ENCODE data around the gene RTN4IP1.

RTN4IP1 gene

DNA sequence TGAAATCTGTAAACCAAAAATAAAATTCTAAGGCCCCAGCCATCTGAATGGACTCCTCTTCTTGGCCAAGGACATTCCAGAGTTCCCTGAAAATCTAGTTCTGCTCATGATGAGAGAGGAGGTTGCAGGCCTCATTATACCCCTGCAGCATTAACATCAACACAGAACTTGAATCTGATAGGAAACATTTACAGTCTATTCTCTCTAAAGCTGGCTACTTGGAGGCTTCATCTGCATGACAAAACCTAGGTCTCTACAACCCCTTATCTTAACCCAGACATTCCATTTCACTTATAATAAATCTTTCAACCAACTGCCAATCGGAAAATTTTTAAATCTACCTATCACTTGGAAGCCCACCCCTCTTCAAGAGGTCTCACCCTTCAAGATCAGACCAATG is 15.7 kb downstream of the RTN4IP1 start:
- DNase-seq (ENCODE audit: low spot score): no peak
- WGBS, 2 donors (ENCODE audit: extremely low coverage in 2 of 2, insufficient read length in 2 of 2, insufficient replicate concordance in 1 of 2): 100% methylated on average over 1 of the region's 1 CpG; no CpG with 5 or more reads in 1 of the 2 donors
- Histone ChIP-seq H3K79me1 (ENCODE audit: low read depth, low read length) (no peaks in the 10 kb centered on the region), H2AFZ (ENCODE audit: low read length) (no peak overlapping the region), H3K4me1 (ENCODE audit: control insufficient read depth in 2 of 2, insufficient read depth in 1 of 2, low read depth in 1 of 2, low read length in 2 of 2) (no peaks in the 10 kb centered on the region), H3K9ac (ENCODE audit: low read depth, low read length, poor library complexity) (no peak overlapping the region), H2BK5ac (ENCODE audit: low read length) (no peak overlapping the region), H3K4ac (ENCODE audit: low read length) (no peak overlapping the region), H3K9me3 (replicated peaks in 1 of 2; ENCODE audit: control insufficient read depth in 2 of 2, insufficient read depth in 1 of 2, low read depth in 1 of 2, low read length in 2 of 2) (no peaks in the 10 kb centered on the region), H4K91ac (ENCODE audit: low read depth, low read length, poor library complexity) (no peak overlapping the region), H4K8ac (ENCODE audit: low read depth, low read length) (no peak overlapping the region), H3K27me3 (ENCODE audit: control insufficient read depth in 3 of 3, insufficient read depth in 3 of 3, low read depth in 1 of 3, low read length in 3 of 3) (no peaks in the 10 kb centered on the region), H2AK5ac (ENCODE audit: low read depth, low read length) (no peak overlapping the region), H3K4me2 (ENCODE audit: insufficient read depth, low read length, poor library complexity, severe bottlenecking) (no peak overlapping the region), H3K23ac (ENCODE audit: low read depth, low read length, poor library complexity) (no peak overlapping the region), H3K4me3 (ENCODE audit: low read length in 2 of 2) (no peak overlapping the region), H3K18ac (ENCODE audit: low read length) (no peak overlapping the region), H3K14ac (ENCODE audit: low read length) (no peak overlapping the region), H3K27ac (replicated peaks; ENCODE audit: low read length) (no peak overlapping the region), H2BK120ac (ENCODE audit: low read depth, low read length) (no peak overlapping the region), H2BK15ac (ENCODE audit: low read length) (no peak overlapping the region), H2BK12ac (ENCODE audit: low read length) (no peak overlapping the region), H3K36me3 (replicated peaks in 1 of 2; ENCODE audit: control insufficient read depth in 2 of 2, insufficient read depth in 2 of 2, low read length in 2 of 2) (peaks cover 0 to 7% of the 10 kb centered on the region in 2 donors)

DNA sequence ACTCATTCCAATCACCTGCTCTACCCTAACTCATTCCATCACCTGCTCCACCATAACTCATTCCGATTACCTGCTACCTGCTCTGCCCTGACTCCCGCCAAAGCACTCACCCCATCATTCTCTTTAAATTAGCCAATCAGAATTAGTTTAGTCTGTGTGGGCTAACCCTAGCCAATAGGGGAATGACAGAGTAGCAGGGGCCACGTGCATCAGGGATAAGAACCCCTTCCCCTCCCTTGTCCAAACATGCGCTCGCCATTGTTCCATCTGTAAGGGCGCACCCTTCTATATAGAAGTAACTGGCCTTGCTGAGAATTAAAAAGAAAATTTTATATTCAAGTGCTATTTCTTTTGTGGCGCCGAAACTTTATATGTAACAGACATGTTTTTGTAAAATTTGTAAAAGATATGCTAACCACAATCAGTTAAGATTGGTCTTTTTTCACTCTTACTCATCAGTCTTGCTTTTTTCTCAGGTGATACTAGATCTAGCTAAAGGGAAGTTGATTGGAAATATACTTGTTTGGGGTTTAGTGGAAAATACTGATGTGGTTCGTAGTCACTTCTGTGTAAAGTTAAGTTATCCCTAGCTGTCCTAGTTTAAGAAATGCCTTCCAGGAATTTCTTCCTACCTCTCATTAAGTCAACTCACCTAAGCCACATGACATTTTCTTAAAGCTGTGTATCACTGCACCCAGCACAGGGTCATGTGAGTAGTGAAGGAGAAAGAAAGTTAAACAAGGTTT is 16.5 kb downstream of the RTN4IP1 start:
- Histone ChIP-seq H3K27ac (replicated peaks; ENCODE audit: low read length) (no peak overlapping the region), H3K18ac (ENCODE audit: low read length) (no peak overlapping the region), H3K14ac (ENCODE audit: low read length) (no peak overlapping the region), H4K91ac (ENCODE audit: low read depth, low read length, poor library complexity) (no peak overlapping the region), H3K36me3 (replicated peaks in 1 of 2; ENCODE audit: control insufficient read depth in 2 of 2, insufficient read depth in 2 of 2, low read length in 2 of 2) (peaks cover 0 to 4% of the 10 kb centered on the region in 2 donors), H3K4me2 (ENCODE audit: insufficient read depth, low read length, poor library complexity, severe bottlenecking) (no peak overlapping the region), H2AK5ac (ENCODE audit: low read depth, low read length) (no peak overlapping the region), H2BK15ac (ENCODE audit: low read length) (no peak overlapping the region), H3K4ac (ENCODE audit: low read length) (no peak overlapping the region), H4K8ac (ENCODE audit: low read depth, low read length) (no peak overlapping the region), H3K27me3 (ENCODE audit: control insufficient read depth in 3 of 3, insufficient read depth in 3 of 3, low read depth in 1 of 3, low read length in 3 of 3) (no peaks in the 10 kb centered on the region), H3K23ac (ENCODE audit: low read depth, low read length, poor library complexity) (no peak overlapping the region), H2BK5ac (ENCODE audit: low read length) (no peak overlapping the region), H3K4me1 (ENCODE audit: control insufficient read depth in 2 of 2, insufficient read depth in 1 of 2, low read depth in 1 of 2, low read length in 2 of 2) (no peaks in the 10 kb centered on the region), H3K9ac (ENCODE audit: low read depth, low read length, poor library complexity) (no peak overlapping the region), H3K4me3 (ENCODE audit: low read length in 2 of 2) (no peak overlapping the region), H3K9me3 (replicated peaks in 1 of 2; ENCODE audit: control insufficient read depth in 2 of 2, insufficient read depth in 1 of 2, low read depth in 1 of 2, low read length in 2 of 2) (no peaks in the 10 kb centered on the region), H2BK12ac (ENCODE audit: low read length) (no peak overlapping the region), H2BK120ac (ENCODE audit: low read depth, low read length) (no peak overlapping the region), H3K79me1 (ENCODE audit: low read depth, low read length) (no peaks in the 10 kb centered on the region), H2AFZ (ENCODE audit: low read length) (no peak overlapping the region)
- no CpG with 5 or more reads among the region's 9 CpGs for WGBS, 2 donors (ENCODE audit: extremely low coverage in 2 of 2, insufficient read length in 2 of 2, insufficient replicate concordance in 1 of 2)
- DNase-seq (ENCODE audit: low spot score): no peak

DNA sequence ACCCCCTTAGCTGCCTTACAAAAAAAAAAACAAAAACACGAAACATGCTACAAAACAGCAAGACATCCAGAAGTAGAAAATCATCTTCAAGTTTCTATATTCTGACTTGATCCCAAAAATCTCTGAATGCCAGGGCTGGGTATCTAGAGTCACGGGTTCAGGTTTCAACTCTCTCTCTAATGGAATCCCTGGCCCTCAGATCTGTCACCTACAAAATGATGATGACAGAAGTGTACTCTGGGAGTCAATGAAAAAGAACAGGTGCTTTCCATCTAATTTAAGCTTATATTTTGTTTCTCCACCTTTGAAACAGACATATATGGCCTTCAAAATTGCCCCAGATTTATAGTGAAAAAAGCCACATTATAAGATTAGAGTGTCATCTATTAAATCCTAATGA is 18.3 kb downstream of the RTN4IP1 start:
- no peak overlapping the region for H3K4me2 ChIP-seq (ENCODE audit: insufficient read depth, low read length, poor library complexity, severe bottlenecking)
- H3K9me3 ChIP-seq (replicated peaks in 1 of 2; ENCODE audit: control insufficient read depth in 2 of 2, insufficient read depth in 1 of 2, low read depth in 1 of 2, low read length in 2 of 2): no peaks in the 10 kb centered on the region
- no peak overlapping the region for H3K4me3 ChIP-seq (ENCODE audit: low read length in 2 of 2)
- no peak overlapping the region for H3K14ac ChIP-seq (ENCODE audit: low read length)
- H2BK5ac ChIP-seq (ENCODE audit: low read length): no peak overlapping the region
- H2AFZ ChIP-seq (ENCODE audit: low read length): no peak overlapping the region
- no peaks in the 10 kb centered on the region for H3K4me1 ChIP-seq (ENCODE audit: control insufficient read depth in 2 of 2, insufficient read depth in 1 of 2, low read depth in 1 of 2, low read length in 2 of 2)
- H3K23ac ChIP-seq (ENCODE audit: low read depth, low read length, poor library complexity): no peak overlapping the region
- H2AK5ac ChIP-seq (ENCODE audit: low read depth, low read length): no peak overlapping the region
- H4K91ac ChIP-seq (ENCODE audit: low read depth, low read length, poor library complexity): no peak overlapping the region
- H3K18ac ChIP-seq (ENCODE audit: low read length): no peak overlapping the region
- no peak overlapping the region for H2BK12ac ChIP-seq (ENCODE audit: low read length)
- H2BK15ac ChIP-seq (ENCODE audit: low read length): no peak overlapping the region
- H3K4ac ChIP-seq (ENCODE audit: low read length): no peak overlapping the region
- H3K27ac ChIP-seq (replicated peaks; ENCODE audit: low read length): no peak overlapping the region
- H3K36me3 ChIP-seq (replicated peaks in 1 of 2; ENCODE audit: control insufficient read depth in 2 of 2, insufficient read depth in 2 of 2, low read length in 2 of 2): no peaks in the 10 kb centered on the region
- H3K79me1 ChIP-seq (ENCODE audit: low read depth, low read length): no peaks in the 10 kb centered on the region
- no peaks in the 10 kb centered on the region for H3K27me3 ChIP-seq (ENCODE audit: control insufficient read depth in 3 of 3, insufficient read depth in 3 of 3, low read depth in 1 of 3, low read length in 3 of 3)
- no peak for DNase-seq (ENCODE audit: low spot score)
- no peak overlapping the region for H3K9ac ChIP-seq (ENCODE audit: low read depth, low read length, poor library complexity)
- H4K8ac ChIP-seq (ENCODE audit: low read depth, low read length): no peak overlapping the region
- WGBS, 2 donors (ENCODE audit: extremely low coverage in 2 of 2, insufficient read length in 2 of 2, insufficient replicate concordance in 1 of 2): no CpG with 5 or more reads among the region's 2 CpGs
- H2BK120ac ChIP-seq (ENCODE audit: low read depth, low read length): no peak overlapping the region

DNA sequence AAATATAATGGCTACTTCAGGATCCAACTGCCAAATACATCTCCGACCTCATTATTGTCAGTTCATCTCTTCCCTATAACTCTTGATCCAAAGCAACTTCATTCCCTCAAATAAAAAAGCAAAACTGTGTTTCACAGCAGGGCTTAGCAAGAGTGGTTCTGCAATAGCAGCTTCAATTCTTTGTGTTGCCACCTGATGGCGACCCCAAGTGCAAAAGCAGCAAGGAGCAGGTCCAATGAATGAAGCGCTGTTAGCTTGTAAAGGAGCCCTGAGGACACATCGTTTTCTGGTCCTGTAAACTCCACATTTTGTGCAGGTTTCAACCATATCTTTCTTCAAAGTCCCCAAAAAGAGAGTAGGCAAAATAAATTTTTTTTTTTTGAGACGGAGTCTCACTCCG is 19.6 kb downstream of the RTN4IP1 start:
- no peak overlapping the region for H3K18ac ChIP-seq (ENCODE audit: low read length)
- DNase-seq (ENCODE audit: low spot score): no peak

More for the DNA sequence above, 19.6 kb downstream of the RTN4IP1 start:
- Histone ChIP-seq H3K27me3 (ENCODE audit: control insufficient read depth in 3 of 3, insufficient read depth in 3 of 3, low read depth in 1 of 3, low read length in 3 of 3) (peaks cover 0 to 2% (median 0%) of the 10 kb centered on the region in 3 experiments), H3K79me1 (ENCODE audit: low read depth, low read length) (peaks cover 2% of the 10 kb centered on the region), H3K14ac (ENCODE audit: low read length) (no peak overlapping the region), H3K9me3 (replicated peaks in 1 of 2; ENCODE audit: control insufficient read depth in 2 of 2, insufficient read depth in 1 of 2, low read depth in 1 of 2, low read length in 2 of 2) (no peaks in the 10 kb centered on the region), H3K4ac (ENCODE audit: low read length) (no peak overlapping the region), H4K91ac (ENCODE audit: low read depth, low read length, poor library complexity) (no peak overlapping the region), H2BK5ac (ENCODE audit: low read length) (no peak overlapping the region), H3K4me1 (ENCODE audit: control insufficient read depth in 2 of 2, insufficient read depth in 1 of 2, low read depth in 1 of 2, low read length in 2 of 2) (no peaks in the 10 kb centered on the region), H2AFZ (ENCODE audit: low read length) (no peak overlapping the region), H3K4me3 (ENCODE audit: low read length in 2 of 2) (no peak overlapping the region), H3K9ac (ENCODE audit: low read depth, low read length, poor library complexity) (no peak overlapping the region), H2BK12ac (ENCODE audit: low read length) (no peak overlapping the region), H4K8ac (ENCODE audit: low read depth, low read length) (no peak overlapping the region), H2BK120ac (ENCODE audit: low read depth, low read length) (no peak overlapping the region), H3K27ac (replicated peaks; ENCODE audit: low read length) (no peak overlapping the region), H2AK5ac (ENCODE audit: low read depth, low read length) (no peak overlapping the region), H3K4me2 (ENCODE audit: insufficient read depth, low read length, poor library complexity, severe bottlenecking) (no peak overlapping the region), H3K23ac (ENCODE audit: low read depth, low read length, poor library complexity) (no peak overlapping the region), H3K36me3 (replicated peaks in 1 of 2; ENCODE audit: control insufficient read depth in 2 of 2, insufficient read depth in 2 of 2, low read length in 2 of 2) (peaks cover 0 to 2% of the 10 kb centered on the region in 2 donors), H2BK15ac (ENCODE audit: low read length) (no peak overlapping the region)
- no CpG with 5 or more reads among the region's 6 CpGs for WGBS, 2 donors (ENCODE audit: extremely low coverage in 2 of 2, insufficient read length in 2 of 2, insufficient replicate concordance in 1 of 2)
